BJ (cell line): ENCODE results near the gene TIMP2. TPM values are rescaled to one million over a fixed set of nuclear protein-coding genes. Genes with fewer than 3 reads are reported as not detected.

Experiments
- CTCF ChIA-PET: fragments of 350-600 bp; formaldehyde crosslinking; extraction: SDS; loops from one replicate; lab custom pipeline; 2021; ENCODE audit warnings: antibody characterized with exemption, inconsistent platforms; lab: Yijun Ruan, JAX
- POLR2A ChIA-PET: fragments of 300-600 bp; sonication (Branson Sonifier 250); formaldehyde crosslinking; extraction: SDS; loops from one replicate; lab custom pipeline; 2021; ENCODE audit warnings: antibody characterized with exemption; lab: Charles Lee
- DNase-seq: peaks from one replicate; pipeline ENCODE4 v3.0.0-alpha.2; 2011; ENCODE audit warnings: low read depth
- H3K27me3 ChIP-seq: 2 replicates; pipeline ENCODE4 v1.6.0; 2011; ENCODE audit warnings: low read length; ENCODE audit not compliant: control insufficient read depth, insufficient read depth
- H3K36me3 ChIP-seq: 2 replicates; pipeline ENCODE4 v1.5.1; 2011; ENCODE audit warnings: low read length; ENCODE audit not compliant: control insufficient read depth, insufficient read depth
- H3K4me3 ChIP-seq: 2 replicates; pipeline ENCODE4 v1.5.1; 2011; ENCODE audit warnings: low read depth, mild to moderate bottlenecking, control low read depth, low read length
- CTCF ChIP-seq: IDR thresholded peaks from 2 replicates; pipeline ENCODE4 v1.5.1; 2011; ENCODE audit warnings: low read depth, mild to moderate bottlenecking, control low read depth, inconsistent platforms, low read length, moderate library complexity; ENCODE audit not compliant: insufficient read depth
- polyA plus RNA-seq: library from polyadenylated mRNA; depleted of rRNA; stranded (reverse); fragments of >200 nt; gene quantifications from 2 replicates; pipeline ENCODE4 v1.2.3, GENCODE V29; 2011

TIMP2 gene
- polyA plus RNA-seq, 1 experiment = 361 TPM

GRCh38 chr17:78884148-78884825 is 40.9 kb downstream of the TIMP2 start:
- CTCF ChIA-PET = interaction anchor here (0.9 to 5.1 kb wide), 4 partner anchors 16 to 88 kb away, joined by 3 to 27 read pairs (median 11); no protein-coding TSS in a partner anchor
- Histone ChIP-seq H3K4me3 (peak overlapping the region; percentile 31), H3K36me3 (peaks cover 3% of the 10 kb centered on the region), H3K27me3 (no peaks in the 10 kb centered on the region)
- no peak for DNase-seq
- POLR2A ChIA-PET = interaction anchor here (0.5 to 1.0 kb wide), 3 partner anchors 9 to 45 kb away, joined by 3 to 6 read pairs (median 4); no protein-coding TSS in a partner anchor
- TF ChIP-seq CTCF = no peak

DNA sequence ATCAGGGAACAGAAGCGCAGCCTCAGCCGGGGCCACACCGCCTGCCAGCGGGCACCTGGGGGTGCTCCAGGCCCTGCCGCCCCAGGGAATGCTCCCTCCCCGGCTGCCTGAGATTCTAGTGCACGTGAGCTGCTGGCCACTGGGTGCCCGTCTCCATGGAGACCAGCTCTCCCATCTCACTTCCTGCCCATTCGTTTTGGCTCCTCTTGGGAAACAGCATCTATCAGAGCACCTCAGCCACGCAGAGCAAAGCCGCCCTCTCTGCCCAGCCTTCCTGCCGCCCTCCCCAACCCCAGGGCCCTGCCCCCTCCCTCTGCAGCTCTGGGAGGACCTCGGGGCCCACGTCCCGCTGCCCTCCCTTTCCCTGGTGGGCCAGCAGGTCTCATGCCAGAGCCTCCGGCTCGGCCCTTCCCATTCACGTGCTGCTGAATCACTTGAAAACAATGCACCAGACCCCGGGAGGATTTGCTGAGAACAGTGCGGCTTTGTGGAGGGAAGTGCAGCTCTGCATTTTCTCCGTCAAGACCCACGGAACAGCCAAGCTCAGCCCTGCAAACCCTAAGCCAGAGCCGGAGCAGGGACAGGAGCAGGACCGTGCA is 41.6 kb downstream of the TIMP2 start:
- Histone ChIP-seq H3K27me3 (no peaks in the 10 kb centered on the region), H3K36me3 (peaks cover 3% of the 10 kb centered on the region), H3K4me3 (peak overlapping the region; percentile 31)
- TF ChIP-seq CTCF = no peak
- CTCF ChIA-PET = interaction anchor here (0.9 to 5.1 kb wide), 4 partner anchors 15 to 88 kb away, joined by 3 to 27 read pairs (median 11); no protein-coding TSS in a partner anchor
- DNase-seq = peak; percentile 88
- POLR2A ChIA-PET = interaction anchor here (0.5 to 1.0 kb wide), 4 partner anchors 8 to 59 kb away, joined by 3 to 6 read pairs (median 4); no protein-coding TSS in a partner anchor

DNA sequence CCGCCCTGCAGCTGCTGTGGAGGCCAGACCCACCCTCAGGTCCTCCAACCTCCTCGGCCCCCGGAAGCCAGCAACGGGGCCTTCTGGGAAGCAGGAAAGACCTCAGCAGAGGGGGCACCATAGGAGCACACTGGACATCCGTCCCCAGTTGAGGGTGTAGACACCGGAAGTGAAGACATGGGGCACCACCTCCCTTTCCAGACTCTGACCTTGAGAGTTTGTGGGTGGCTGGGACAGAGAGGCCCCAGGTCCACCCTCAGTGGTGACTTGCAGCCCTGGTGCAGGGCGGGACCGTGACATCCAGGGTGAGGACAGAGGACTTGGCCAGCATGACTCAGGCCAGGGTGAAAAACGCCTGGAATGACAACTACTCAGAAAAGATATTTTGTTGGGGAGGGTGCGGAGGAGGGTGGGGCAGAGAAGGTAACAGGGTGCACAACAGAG is 42.1 kb downstream of the TIMP2 start:
- ChIA-PET POLR2A (interaction anchor here (0.6 to 1.0 kb wide), 2 partner anchors 21 to 60 kb away, joined by 4 read pairs; no protein-coding TSS in a partner anchor), CTCF (interaction anchor here (0.6 to 5.1 kb wide), 3 partner anchors 17 to 89 kb away, joined by 3 to 27 read pairs (median 19); no protein-coding TSS in a partner anchor)
- peaks cover 3% of the 10 kb centered on the region for H3K36me3 ChIP-seq

DNA sequence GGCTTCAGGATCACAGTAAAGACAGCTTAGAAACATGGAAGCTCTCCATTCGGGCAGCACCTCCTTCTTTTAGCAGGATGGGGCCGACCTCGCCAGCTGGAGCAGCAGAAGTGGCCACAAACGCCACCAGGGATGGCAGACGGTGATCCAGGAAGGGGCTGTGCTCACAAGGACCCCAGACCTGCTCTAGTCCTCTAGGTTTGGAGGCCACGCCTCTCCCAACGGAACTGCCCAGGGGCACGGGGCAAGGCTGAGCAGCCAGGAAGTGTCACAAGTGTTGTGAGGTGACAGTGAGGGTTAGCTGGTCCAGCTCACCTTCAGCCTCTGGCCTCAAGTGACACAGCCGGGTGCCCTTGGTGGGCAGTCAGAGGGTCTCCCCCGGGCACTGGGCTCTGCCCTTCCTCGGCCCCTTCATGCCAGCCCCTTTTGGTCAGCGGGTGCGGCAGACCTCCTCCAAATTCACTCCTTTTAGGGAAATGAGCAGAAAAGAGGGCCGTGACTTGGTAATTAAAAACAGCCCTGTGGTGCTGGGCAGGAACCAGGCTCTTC is 42.6 kb downstream of the TIMP2 start:
- POLR2A ChIA-PET = no interaction called here
- no peak overlapping the region for H3K4me3 ChIP-seq
- H3K27me3 ChIP-seq = no peaks in the 10 kb centered on the region
- TF ChIP-seq CTCF = no peak
- CTCF ChIA-PET = interaction anchor here (0.6 to 5.1 kb wide), 3 partner anchors 17 to 89 kb away, joined by 3 to 27 read pairs (median 19); no protein-coding TSS in a partner anchor
- peaks cover 3% of the 10 kb centered on the region for H3K36me3 ChIP-seq
- no peak for DNase-seq

More for the DNA sequence above, 42.1 kb downstream of the TIMP2 start:
- peak; percentile 86 for DNase-seq
- no peak for TF ChIP-seq CTCF
- peak overlapping the region; percentile 19; the same call in 1 of the 2 replicates for H3K4me3 ChIP-seq
- no peaks in the 10 kb centered on the region for H3K27me3 ChIP-seq
